Loucy (cell line): Measurements from ENCODE around the gene ZNF648.
A peak's percentile ranks its signal among the peaks of the same experiment; 100 is the strongest.

Source experiments
- CTCF ChIP-seq: fragments of 200-600 bp; sonication (generic); conservative IDR thresholded peaks from 2 replicates; pipeline ENCODE4 v1.5.1; 2014; ENCODE audit warnings: mild to moderate bottlenecking, antibody characterized with exemption, low read length
- EZH2phosphoT487 ChIP-seq: fragments of 200-600 bp; IDR thresholded peaks from 2 replicates; pipeline ENCODE4 v1.6.1; 2018; ENCODE audit warnings: antibody characterized with exemption, mild to moderate bottlenecking, moderate library complexity, borderline replicate concordance

DNA sequence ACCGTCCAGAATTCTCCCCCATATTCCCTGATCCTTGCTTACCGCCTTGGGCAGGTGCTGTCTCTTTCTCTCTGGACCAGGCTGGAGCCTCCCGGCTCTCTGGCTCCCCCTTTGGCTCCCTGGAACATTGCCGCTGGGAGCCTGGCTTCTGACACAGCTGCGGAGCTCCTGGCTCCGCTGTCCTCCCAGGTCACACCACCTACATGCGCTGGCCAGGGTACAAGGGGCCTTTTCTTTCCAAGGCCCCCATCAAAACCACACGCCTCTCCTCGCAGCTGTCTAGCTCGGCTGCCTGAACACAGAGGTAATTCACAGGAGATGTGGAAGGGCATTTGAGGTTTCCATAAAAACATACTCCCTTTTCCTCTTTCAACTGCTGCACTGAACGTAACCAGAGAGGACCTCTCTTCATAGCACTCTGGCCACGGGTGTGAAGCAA is 7.5 kb upstream of the ZNF648 start:
- TF ChIP-seq CTCF (peak; percentile 72), EZH2phosphoT487 (no peak)
